Loucy (cell line): ENCODE measurements around the gene TMEM200C.

ENCODE experiments used
- H2AFZ ChIP-seq: fragments of 200-600 bp; sonication (generic); 2 replicates; pipeline ENCODE4 v1.6.0; 2016; ENCODE audit warnings: antibody characterized with exemption, mild to moderate bottlenecking, low read length, moderate library complexity
- H3F3A ChIP-seq: fragments of 200-600 bp; 2 replicates; pipeline ENCODE4 v1.6.0; 2016; ENCODE audit warnings: antibody characterized with exemption, low read depth, mild to moderate bottlenecking
- H3K27me3 ChIP-seq: fragments of 200-600 bp; sonication (generic); 2 replicates; pipeline ENCODE4 v1.6.1; 2014; ENCODE audit warnings: low read length, mild to moderate bottlenecking; ENCODE audit not compliant: insufficient read depth, poor library complexity, severe bottlenecking
- H3K36me3 ChIP-seq: fragments of 200-600 bp; sonication (generic); 2 replicates; pipeline ENCODE4 v1.6.1; 2016; ENCODE audit warnings: low read length; ENCODE audit not compliant: insufficient read depth
- H3K4me1 ChIP-seq: fragments of 200-600 bp; sonication (generic); 2 replicates; pipeline ENCODE4 v1.5.1; 2014; ENCODE audit warnings: low read length, mild to moderate bottlenecking; ENCODE audit not compliant: insufficient read depth, poor library complexity, severe bottlenecking
- H3K4me2 ChIP-seq: fragments of 200-600 bp; sonication (generic); 2 replicates; pipeline ENCODE4 v1.6.0; 2014; ENCODE audit warnings: antibody characterized with exemption, low read length, low read depth, mild to moderate bottlenecking; ENCODE audit not compliant: poor library complexity, severe bottlenecking
- H3K4me3 ChIP-seq: fragments of 200-600 bp; sonication (generic); 2 replicates; pipeline ENCODE4 v1.5.1; 2014; ENCODE audit warnings: low read length, mild to moderate bottlenecking, mixed read lengths; ENCODE audit not compliant: poor library complexity, severe bottlenecking
- H3K79me2 ChIP-seq: fragments of 200-600 bp; sonication (generic); 2 replicates; pipeline ENCODE4 v1.6.1; 2014; ENCODE audit warnings: low read length; ENCODE audit not compliant: insufficient read depth
- H3K9ac ChIP-seq: fragments of 200-600 bp; sonication (generic); 2 replicates; pipeline ENCODE4 v1.6.0; 2014; ENCODE audit warnings: mild to moderate bottlenecking, low read depth, low read length, moderate library complexity; ENCODE audit not compliant: poor library complexity, severe bottlenecking
- H3K9me2 ChIP-seq: fragments of 200-600 bp; sonication (generic); replicated peaks from 2 replicates; pipeline ENCODE4 v1.6.1; 2016; ENCODE audit warnings: low read depth, low read length, mixed read lengths
- H3K9me3 ChIP-seq: fragments of 200-600 bp; sonication (generic); 2 replicates; pipeline ENCODE4 v1.6.1; 2014; ENCODE audit warnings: mild to moderate bottlenecking, antibody characterized with exemption, low read length, low read depth; ENCODE audit not compliant: insufficient read depth
- H4K20me1 ChIP-seq: fragments of 200-600 bp; sonication (generic); 2 replicates; pipeline ENCODE4 v1.6.0; 2014; ENCODE audit warnings: antibody characterized with exemption, low read length, mild to moderate bottlenecking; ENCODE audit not compliant: insufficient read depth, poor library complexity, severe bottlenecking
- CTCF ChIP-seq: fragments of 200-600 bp; sonication (generic); conservative IDR thresholded peaks from 2 replicates; pipeline ENCODE4 v1.5.1; 2014; ENCODE audit warnings: mild to moderate bottlenecking, antibody characterized with exemption, low read length
- EZH2phosphoT487 ChIP-seq: fragments of 200-600 bp; IDR thresholded peaks from 2 replicates; pipeline ENCODE4 v1.6.1; 2018; ENCODE audit warnings: antibody characterized with exemption, mild to moderate bottlenecking, moderate library complexity, borderline replicate concordance

TMEM200C gene

GRCh38 chr18:5937795-5938194 lies 42.5 kb upstream of the TMEM200C start:
- no peaks in the 10 kb centered on the region for H3F3A ChIP-seq
- TF ChIP-seq EZH2phosphoT487, result no peak
- no peak for TF ChIP-seq CTCF
- no peaks in the 10 kb centered on the region for H4K20me1 ChIP-seq
- H3K36me3 ChIP-seq, result no peaks in the 10 kb centered on the region
- no peaks in the 10 kb centered on the region; the same call in 1 of the 2 replicates for H3K9me3 ChIP-seq
- H3K4me3 ChIP-seq, result no peak overlapping the region
- H3K4me2 ChIP-seq, result no peak overlapping the region
- H3K9me2 ChIP-seq, result no peaks in the 10 kb centered on the region
- no peaks in the 10 kb centered on the region for H3K79me2 ChIP-seq
- H3K27me3 ChIP-seq, result no peaks in the 10 kb centered on the region
- no peak overlapping the region for H2AFZ ChIP-seq
- no peak overlapping the region for H3K9ac ChIP-seq
- H3K4me1 ChIP-seq, result no peaks in the 10 kb centered on the region

GRCh38 chr18:5937121-5937520 lies 41.8 kb upstream of the TMEM200C start:
- no peaks in the 10 kb centered on the region for H3K9me2 ChIP-seq
- TF ChIP-seq EZH2phosphoT487 (no peak), CTCF (no peak)
- no peaks in the 10 kb centered on the region for H3F3A ChIP-seq
- no peaks in the 10 kb centered on the region for H3K4me1 ChIP-seq
- H3K36me3 ChIP-seq, result no peaks in the 10 kb centered on the region
- no peaks in the 10 kb centered on the region for H4K20me1 ChIP-seq
- H2AFZ ChIP-seq, result no peak overlapping the region
- no peak overlapping the region for H3K9ac ChIP-seq
- H3K27me3 ChIP-seq, result no peaks in the 10 kb centered on the region
- H3K4me2 ChIP-seq, result no peak overlapping the region
- H3K4me3 ChIP-seq, result no peak overlapping the region
- no peaks in the 10 kb centered on the region for H3K79me2 ChIP-seq
- H3K9me3 ChIP-seq, result no peaks in the 10 kb centered on the region; the same call in 1 of the 2 replicates

GRCh38 chr18:5930789-5931188 lies 35.5 kb upstream of the TMEM200C start:
- TF ChIP-seq CTCF (no peak), EZH2phosphoT487 (no peak)
- H3K36me3 ChIP-seq, result no peaks in the 10 kb centered on the region

More at GRCh38 chr18:5930789-5931188, 35.5 kb upstream of the TMEM200C start:
- Histone ChIP-seq H3K27me3 (no peaks in the 10 kb centered on the region), H2AFZ (no peak overlapping the region), H3K4me1 (no peaks in the 10 kb centered on the region), H3K79me2 (no peaks in the 10 kb centered on the region), H3F3A (no peaks in the 10 kb centered on the region), H3K4me3 (no peak overlapping the region), H3K9ac (no peak overlapping the region), H3K9me2 (no peaks in the 10 kb centered on the region), H3K4me2 (no peak overlapping the region), H4K20me1 (no peaks in the 10 kb centered on the region), H3K9me3 (no peaks in the 10 kb centered on the region; the same call in 1 of the 2 replicates)
